ENCODE data around the gene NEGR1.
"Not testable (repeated sequence)": the region's sequence is repeated elsewhere in the genome, so short reads cannot be mapped to it uniquely, and the experiment has no call there.

The NEGR1 gene

DNA sequence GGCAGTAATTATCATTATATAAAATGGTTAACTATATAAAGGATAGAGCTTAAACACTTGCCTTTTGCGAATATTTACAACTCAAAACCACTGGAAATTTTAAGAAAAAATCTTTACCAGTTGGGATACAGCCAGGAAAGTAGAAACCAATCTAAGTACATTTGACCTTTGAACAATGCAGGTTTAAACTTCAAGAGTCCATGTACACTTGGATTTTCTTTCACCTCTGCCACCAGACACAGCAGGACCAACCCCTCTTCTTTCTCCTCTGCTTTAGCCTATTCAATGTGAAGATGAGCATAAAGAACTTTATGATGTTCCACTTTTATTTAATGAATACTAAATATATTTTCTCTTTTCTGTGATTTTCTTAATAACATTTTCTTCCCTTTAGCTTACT, 361.1 kb downstream of the NEGR1 start:
- DNase-seq = no peak

GRCh38 chr1:71920556-71920955, 361.8 kb downstream of the NEGR1 start:
- no peak for DNase-seq

DNA sequence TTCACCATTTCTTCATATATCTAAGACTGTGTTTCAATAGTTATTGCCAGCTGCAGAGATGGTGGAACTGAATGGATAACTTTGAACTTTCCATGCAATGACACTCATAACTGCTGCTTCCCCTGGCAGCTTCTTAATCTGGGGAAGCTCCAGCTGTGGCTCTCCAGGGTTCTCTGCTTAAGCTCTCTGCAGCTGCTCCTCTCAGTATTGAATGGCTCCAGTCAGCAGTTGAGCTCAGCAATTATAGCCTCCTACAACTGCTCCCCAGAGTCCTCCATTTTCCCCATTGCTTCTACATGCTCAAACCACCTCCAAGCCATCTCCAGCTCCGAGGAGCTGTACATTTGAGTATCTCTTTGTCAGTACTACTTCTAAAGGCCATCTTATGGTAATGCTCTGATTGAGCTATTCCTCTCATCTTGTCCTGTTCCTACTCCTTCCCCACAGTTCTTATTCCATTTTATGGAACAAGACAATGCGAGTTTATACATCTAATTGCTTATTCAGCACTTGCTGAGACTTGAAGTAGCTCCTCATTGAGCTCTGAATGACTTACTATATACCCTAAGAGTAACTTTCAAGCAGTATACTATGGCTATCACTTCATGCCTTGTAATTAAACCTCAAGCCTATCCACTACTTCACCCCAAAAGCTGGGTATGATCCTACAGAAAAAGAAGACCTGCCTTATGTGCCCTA, 362.4 kb downstream of the NEGR1 start:
- DNase-seq = no peak

DNA sequence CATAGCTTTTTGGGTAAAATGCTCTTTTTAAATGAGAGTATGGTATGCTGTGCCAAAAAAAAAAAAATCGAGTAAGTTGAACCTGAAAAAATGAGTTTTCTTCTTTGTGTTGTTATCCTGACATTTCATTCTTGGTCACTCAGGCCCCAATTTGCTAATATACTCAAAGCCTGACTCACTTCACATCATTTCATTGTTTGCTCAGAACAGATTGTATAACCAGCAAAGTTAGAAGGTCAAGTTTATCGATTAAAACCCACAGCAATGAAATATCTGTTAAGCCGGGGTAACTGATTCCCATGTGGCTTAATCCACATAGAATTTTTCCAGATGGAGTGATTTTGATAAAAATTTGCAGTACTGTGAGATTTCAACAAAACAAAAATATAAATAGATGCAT, 363.7 kb downstream of the NEGR1 start:
- no peak for DNase-seq

- no peak for DNase-seq
Measured at GRCh38 chr1:71916894-71917293, 365.4 kb downstream of the NEGR1 start.

DNA sequence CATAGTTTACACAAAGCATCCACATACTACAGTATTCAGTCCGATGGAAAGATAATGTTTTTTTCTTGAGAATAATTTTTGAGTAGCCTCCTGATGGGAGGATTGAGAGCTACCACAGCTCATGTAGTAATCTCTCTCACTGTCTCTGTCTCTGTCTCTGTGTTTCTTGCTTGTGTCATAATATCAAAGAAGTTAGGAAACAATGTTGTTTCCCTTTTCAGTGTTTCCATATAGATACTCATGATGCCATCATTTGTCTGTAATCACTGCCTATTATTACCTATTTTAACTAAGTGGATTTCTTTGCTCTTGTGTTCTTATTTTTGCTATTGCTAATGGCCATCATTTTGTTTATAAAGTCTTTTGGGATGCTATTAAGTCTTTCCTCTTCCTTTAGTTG, 367.7 kb downstream of the NEGR1 start:
- DNase-seq = no peak

GRCh38 chr1:71908871-71909390, 373.4 kb downstream of the NEGR1 start:
- no peak for DNase-seq

GRCh38 chr1:71908303-71908702, 374.0 kb downstream of the NEGR1 start:
- no peak for DNase-seq

DNA sequence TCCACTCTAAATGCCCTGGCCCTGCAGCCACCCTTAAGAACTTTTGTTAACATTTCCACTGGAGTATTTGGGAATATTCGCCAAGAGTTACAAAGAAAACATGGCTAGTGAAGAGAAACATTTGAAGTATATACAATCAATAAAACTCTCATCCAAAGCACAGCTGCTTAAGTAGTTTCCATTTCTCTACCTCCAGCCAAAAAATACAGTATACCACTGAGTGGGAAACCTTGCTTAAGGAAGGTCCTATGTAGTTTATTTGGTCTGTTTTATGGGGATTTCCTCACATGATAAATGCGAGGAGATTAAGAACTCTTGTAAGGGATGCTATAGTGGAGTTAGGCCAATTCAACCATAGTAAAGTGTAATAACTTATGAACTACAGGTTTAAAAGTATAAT, 382.5 kb downstream of the NEGR1 start:
- no peak for DNase-seq

DNA sequence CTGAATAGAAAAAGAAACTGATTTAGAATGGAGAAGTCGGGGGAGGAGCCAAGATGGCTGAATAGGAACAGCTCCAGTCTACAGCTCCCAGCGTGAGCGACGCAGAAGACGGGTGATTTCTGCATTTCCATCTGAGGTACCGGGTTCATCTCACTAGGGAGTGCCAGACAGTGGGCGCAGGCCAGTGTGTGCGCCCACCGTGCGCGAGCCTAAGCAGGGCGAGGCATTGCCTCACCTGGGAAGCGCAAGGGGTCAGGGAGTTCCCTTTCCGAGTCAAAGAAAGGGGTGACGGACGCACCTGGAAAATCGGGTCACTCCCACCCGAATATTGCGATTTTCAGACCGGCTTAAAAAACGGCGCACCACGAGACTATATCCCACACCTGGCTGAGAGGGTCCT, 394.2 kb downstream of the NEGR1 start:
- DNase-seq = not testable (repeated sequence)

DNA sequence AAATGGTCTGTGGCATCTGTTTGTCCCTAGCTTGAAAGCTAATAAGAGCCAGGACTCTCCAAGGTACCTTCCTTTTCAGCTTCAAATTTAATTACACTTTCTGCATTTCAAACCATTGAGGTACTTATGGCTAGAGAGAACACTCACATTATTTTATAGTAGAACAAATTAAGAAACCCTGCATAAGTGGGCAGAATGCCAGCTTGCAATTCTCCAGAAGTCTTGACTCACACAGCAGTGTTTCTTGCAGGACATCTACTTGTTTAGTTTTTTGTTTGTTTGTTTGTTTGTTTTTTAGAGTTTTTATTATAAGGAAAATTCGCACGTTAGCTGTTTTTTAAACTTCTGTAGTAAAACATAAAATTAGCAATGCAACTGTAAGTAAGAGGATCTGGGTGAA, 397.2 kb downstream of the NEGR1 start:
- DNase-seq = no peak

GRCh38 chr1:71882637-71883036, 399.7 kb downstream of the NEGR1 start:
- DNase-seq = no peak

DNA sequence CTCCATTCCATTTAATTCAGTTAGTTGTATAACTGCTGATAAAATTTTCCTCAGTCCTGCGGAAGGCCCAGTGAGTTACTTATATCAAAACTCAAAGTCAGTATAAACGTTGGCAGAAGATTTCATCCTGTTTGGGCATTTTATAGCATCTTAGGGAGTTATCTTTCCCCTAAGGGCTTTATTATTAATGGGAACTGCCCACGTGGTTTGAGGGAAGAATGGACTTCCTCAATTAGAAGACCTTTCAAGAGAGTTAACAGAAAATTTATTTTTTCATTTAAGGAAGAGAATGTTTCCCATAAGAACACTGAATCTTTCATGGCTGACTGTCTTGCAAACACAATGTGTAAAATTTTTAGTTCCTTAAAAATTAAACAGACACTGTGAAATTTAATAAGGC, 400.1 kb downstream of the NEGR1 start:
- DNase-seq = no peak

GRCh38 chr1:71881611-71882010, 400.7 kb downstream of the NEGR1 start:
- DNase-seq = no peak

GRCh38 chr1:71869326-71869725, 413.0 kb downstream of the NEGR1 start:
- DNase-seq = no peak

- no peak for DNase-seq
Measured at GRCh38 chr1:71862756-71863155, 419.6 kb downstream of the NEGR1 start.

DNA sequence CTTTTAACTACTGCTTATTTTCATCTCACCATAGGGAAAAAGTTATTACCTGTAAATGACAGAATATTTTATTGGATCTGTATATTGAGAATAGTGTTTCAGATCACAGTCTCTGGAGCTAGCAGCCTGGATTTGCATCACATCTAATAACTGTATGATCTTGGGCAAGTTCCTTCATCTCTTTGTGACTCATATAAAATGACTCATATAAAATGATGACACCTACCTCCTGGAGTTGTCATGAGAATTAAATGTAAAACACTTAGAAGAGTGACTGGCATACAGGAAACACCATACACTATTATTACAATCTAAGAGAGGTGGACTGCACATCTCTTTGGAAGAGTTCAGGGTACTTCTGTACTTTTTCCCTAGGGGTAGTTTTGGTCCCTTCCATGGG, 421.3 kb downstream of the NEGR1 start:
- DNase-seq = no peak

DNA sequence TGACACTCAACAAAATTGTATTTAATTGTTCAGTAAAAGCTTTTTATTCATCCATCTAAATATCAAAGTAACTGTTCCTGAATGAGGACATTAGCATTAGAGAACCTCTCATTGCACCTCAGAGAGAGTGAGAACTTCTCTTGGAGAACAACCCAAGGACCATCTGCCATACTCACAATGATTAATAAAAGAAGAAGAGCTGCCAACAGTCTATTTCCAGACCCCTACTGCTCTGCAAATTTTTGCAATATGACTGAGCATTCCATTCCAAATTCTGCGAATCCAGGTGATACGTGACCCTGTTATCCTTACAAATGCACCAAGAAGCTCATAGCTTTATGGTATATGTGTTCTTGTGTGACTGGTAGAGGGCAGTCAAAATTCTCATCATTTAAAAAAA, 422.5 kb downstream of the NEGR1 start:
- DNase-seq = no peak

- DNase-seq = no peak
Measured at GRCh38 chr1:71857862-71858261, 424.5 kb downstream of the NEGR1 start.

DNA sequence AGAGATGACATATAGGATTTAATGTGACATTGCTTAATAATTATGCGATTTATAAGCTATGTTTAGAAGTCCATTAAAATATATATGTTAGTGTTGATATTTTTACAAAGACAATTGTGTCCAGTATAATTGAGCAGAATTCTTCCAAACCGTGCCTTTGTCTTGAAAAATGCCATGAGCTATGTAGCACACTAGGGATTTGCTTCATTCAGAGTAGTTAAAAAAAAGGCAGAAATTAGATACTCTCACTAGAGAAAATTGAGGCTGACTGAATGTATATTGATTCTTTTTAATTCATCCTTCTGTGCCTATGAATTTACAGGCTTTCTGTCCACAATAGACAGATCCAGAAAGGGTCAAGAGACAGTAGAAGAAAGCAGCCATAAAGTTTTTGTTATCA, 429.0 kb downstream of the NEGR1 start:
- DNase-seq = no peak

DNA sequence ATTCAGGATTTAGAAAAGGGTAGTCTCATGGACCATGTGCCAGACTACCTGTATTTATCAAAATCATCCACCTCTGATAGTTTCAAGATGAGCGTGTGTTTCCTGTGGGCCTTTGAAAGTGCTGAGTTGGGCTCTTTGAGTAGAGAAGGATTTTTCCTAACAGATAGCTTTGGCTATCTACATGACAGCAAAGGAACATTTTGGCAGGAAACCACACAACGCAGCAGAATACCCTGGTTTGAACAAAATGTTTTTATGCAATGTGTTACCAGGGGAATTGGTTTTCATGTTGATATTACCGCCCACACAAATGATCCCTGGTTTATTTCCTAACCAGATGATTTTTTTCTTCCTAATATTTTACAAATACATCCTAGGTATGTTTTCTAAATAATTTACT, 431.4 kb downstream of the NEGR1 start:
- no peak for DNase-seq

GRCh38 chr1:71850515-71850914, 431.8 kb downstream of the NEGR1 start:
- no peak for DNase-seq

DNA sequence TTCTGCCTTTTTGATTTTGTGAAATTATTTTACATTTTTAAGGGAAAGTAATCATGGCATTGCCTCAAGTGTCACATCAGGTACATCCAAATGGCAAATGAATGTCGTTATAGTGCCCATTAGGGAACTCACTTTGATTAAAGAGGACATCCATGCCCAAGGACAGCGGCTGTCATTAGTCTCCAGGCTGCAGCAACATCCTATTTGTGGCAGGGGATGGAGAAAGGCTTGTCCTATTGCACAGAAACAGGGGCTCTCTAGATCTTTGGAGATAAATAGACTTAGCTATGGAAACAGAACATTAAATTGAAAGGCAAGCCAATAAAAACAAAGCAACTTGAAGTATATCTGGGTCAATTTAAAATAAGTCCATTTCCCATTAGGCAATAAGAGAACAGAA, 439.3 kb downstream of the NEGR1 start:
- no peak for DNase-seq

- DNase-seq = no peak
Measured at GRCh38 chr1:71839876-71840275, 442.5 kb downstream of the NEGR1 start.

GRCh38 chr1:71836904-71837303, 445.4 kb downstream of the NEGR1 start:
- no peak for DNase-seq

All from NCI-H1417 treated with DMSO at 0.1 percent for 48 hours (cell line).